ENCODE measurements around the gene C3orf22. TPM values are rescaled to one million over a fixed set of nuclear protein-coding genes. Genes with fewer than 3 reads are reported as not detected.

The C3orf22 gene
- total RNA-seq, 4 donors from 2014 or later, result not detected

GRCh38 chr3:126510308-126510910 lies 48.3 kb downstream of the C3orf22 start:
- Histone ChIP-seq H3K27me3 (peaks cover 5% of the 10 kb centered on the region), H3K9me3 (no peaks in the 10 kb centered on the region), H3K36me3 (no peaks in the 10 kb centered on the region), H3K27ac (no peak overlapping the region), H3K4me1 (no peaks in the 10 kb centered on the region), H3K4me3 (no peak overlapping the region)
- no peak for DNase-seq
- 85% methylated on average over 22 of the region's 22 CpGs; no CpG with 5 or more reads in 1 of the 2 donors for WGBS, 2 donors (ENCODE audit: low coverage in 1 of 2)
- TF ChIP-seq CTCF (IDR thresholded peaks at IDR 0.05) (no peak), POLR2A (IDR thresholded peaks at IDR 0.05) (no peak), EP300 (IDR thresholded peaks at IDR 0.05; ENCODE audit: low read depth) (no peak), POLR2AphosphoS5 (IDR thresholded peaks at IDR 0.05) (no peak)
- in situ Hi-C loops (cut with MboI; ENCODE audit: low pct_ligation_motif_present in 1 of 4, low pct_unique_long_range_greater_than_20kb in 1 of 4, low sequenced_read_pairs in 3 of 4), result no loop called here
- intact Hi-C loops (cut with DNase I; ENCODE audit: low total_unique reads), result no loop called here

GRCh38 chr3:126509597-126510307 lies 49.0 kb downstream of the C3orf22 start:
- in situ Hi-C loops (cut with MboI; ENCODE audit: low pct_ligation_motif_present in 1 of 4, low pct_unique_long_range_greater_than_20kb in 1 of 4, low sequenced_read_pairs in 3 of 4) (no loop called here), intact Hi-C loops (cut with DNase I; ENCODE audit: low total_unique reads) (no loop called here)
- DNase-seq, result no peak
- no peak overlapping the region for H3K27ac ChIP-seq
- whole genome bisulfite sequencing, 2 donors (ENCODE audit: low coverage in 1 of 2), result 62% methylated on average over 18 of the region's 18 CpGs; no CpG with 5 or more reads in 1 of the 2 donors
- H3K9me3 ChIP-seq, result no peaks in the 10 kb centered on the region
- no peaks in the 10 kb centered on the region for H3K36me3 ChIP-seq
- H3K4me3 ChIP-seq, result no peak overlapping the region
- H3K4me1 ChIP-seq, result no peaks in the 10 kb centered on the region
- TF ChIP-seq EP300 (IDR thresholded peaks at IDR 0.05; ENCODE audit: low read depth) (no peak), POLR2A (IDR thresholded peaks at IDR 0.05) (no peak), POLR2AphosphoS5 (IDR thresholded peaks at IDR 0.05) (no peak), CTCF (IDR thresholded peaks at IDR 0.05) (no peak)
- peaks cover 5% of the 10 kb centered on the region for H3K27me3 ChIP-seq

GRCh38 chr3:126508564-126508964 lies 50.2 kb downstream of the C3orf22 start:
- no peaks in the 10 kb centered on the region for H3K4me1 ChIP-seq
- DNase-seq, result no peak
- TF ChIP-seq POLR2AphosphoS5 (IDR thresholded peaks at IDR 0.05) (no peak), CTCF (IDR thresholded peaks at IDR 0.05) (no peak), POLR2A (IDR thresholded peaks at IDR 0.05) (no peak), EP300 (IDR thresholded peaks at IDR 0.05; ENCODE audit: low read depth) (no peak)
- in situ Hi-C loops (cut with MboI; ENCODE audit: low pct_ligation_motif_present in 1 of 4, low pct_unique_long_range_greater_than_20kb in 1 of 4, low sequenced_read_pairs in 3 of 4) (no loop called here), intact Hi-C loops (cut with DNase I; ENCODE audit: low total_unique reads) (no loop called here)
- H3K4me3 ChIP-seq, result no peak overlapping the region
- H3K9me3 ChIP-seq, result no peaks in the 10 kb centered on the region
- H3K36me3 ChIP-seq, result no peaks in the 10 kb centered on the region
- WGBS, 2 donors (ENCODE audit: low coverage in 1 of 2), result 100% methylated on average over 2 of the region's 4 CpGs; no CpG with 5 or more reads in 1 of the 2 donors
- H3K27ac ChIP-seq, result no peak overlapping the region
- peaks cover 5% of the 10 kb centered on the region for H3K27me3 ChIP-seq

GRCh38 chr3:126507886-126508285 lies 50.8 kb downstream of the C3orf22 start:
- TF ChIP-seq POLR2AphosphoS5 (IDR thresholded peaks at IDR 0.05) (no peak), EP300 (IDR thresholded peaks at IDR 0.05; ENCODE audit: low read depth) (no peak), CTCF (IDR thresholded peaks at IDR 0.05) (no peak), POLR2A (IDR thresholded peaks at IDR 0.05) (no peak)
- in situ Hi-C loops (cut with MboI; ENCODE audit: low pct_ligation_motif_present in 1 of 4, low pct_unique_long_range_greater_than_20kb in 1 of 4, low sequenced_read_pairs in 3 of 4) (no loop called here), intact Hi-C loops (cut with DNase I; ENCODE audit: low total_unique reads) (no loop called here)
- no peak overlapping the region for H3K27ac ChIP-seq
- H3K4me3 ChIP-seq, result no peak overlapping the region
- DNase-seq, result no peak
- H3K36me3 ChIP-seq, result no peaks in the 10 kb centered on the region
- no peaks in the 10 kb centered on the region for H3K4me1 ChIP-seq
- H3K9me3 ChIP-seq, result no peaks in the 10 kb centered on the region
- peaks cover 5% of the 10 kb centered on the region for H3K27me3 ChIP-seq
- WGBS, 2 donors (ENCODE audit: low coverage in 1 of 2), result 84 to 100% methylated on average over 1 to 9 of the region's 9 CpGs
